ACHN (cell line): Measurements from ENCODE around the gene AFG1L.
A peak's percentile ranks its signal among the peaks of the same experiment; 100 is the strongest.
"Not testable (repeated sequence)": the region's sequence is repeated elsewhere in the genome, so short reads cannot be mapped to it uniquely, and the experiment has no call there.

ENCODE experiments used
- DNase-seq: peaks from one replicate; pipeline ENCODE4 v3.0.0-alpha.2; 2015
- in situ Hi-C: cut with HindIII; loops from 2 replicates; pipeline ENCODE4 v1.10.0; 2017; ENCODE audit warnings: low sequenced_read_pairs, low pct_ligation_motif_present, low pct_unique_long_range_greater_than_20kb

The AFG1L gene

GRCh38 chr6:108294727-108295625, at the start of gene AFG1L:
Gene AFG1L, plus strand, starts transcription at chr6:108295054. Its CDS starts 26 bp downstream, at chr6:108295080.
- DNase-seq, result peak; percentile 85
- in situ Hi-C loops, result no loop called here

- in situ Hi-C loops, DNase-seq: not testable (repeated sequence)
These were observed 49.8 kb upstream of the AFG1L start for GRCh38 chr6:108245095-108245494.

GRCh38 chr6:108247965-108248536, 46.8 kb upstream of the AFG1L start:
- in situ Hi-C loops, result no loop called here

GRCh38 chr6:108250240-108250866, 44.5 kb upstream of the AFG1L start:
- in situ Hi-C loops, result no loop called here
- DNase-seq, result peak; percentile 41

More at GRCh38 chr6:108247965-108248536, 46.8 kb upstream of the AFG1L start:
- DNase-seq, result no peak

- in situ Hi-C loops, result no loop called here
- DNase-seq, result no peak
These were observed 43.6 kb upstream of the AFG1L start for GRCh38 chr6:108251252-108251651.

- in situ Hi-C loops, result no loop called here
- DNase-seq, result no peak
These were observed 42.8 kb upstream of the AFG1L start for GRCh38 chr6:108252055-108252454.

GRCh38 chr6:108253241-108253640, 41.6 kb upstream of the AFG1L start:
- DNase-seq, result no peak
- in situ Hi-C loops, result no loop called here

- in situ Hi-C loops, result no loop called here
- no peak for DNase-seq
These were observed 40.1 kb upstream of the AFG1L start for GRCh38 chr6:108254433-108255410.

- in situ Hi-C loops, result no loop called here
- DNase-seq, result peak; percentile 28
These were observed 34.6 kb upstream of the AFG1L start for GRCh38 chr6:108260126-108260808.

GRCh38 chr6:108260809-108261569, 33.9 kb upstream of the AFG1L start, which contains the start of gene SNX3:
Gene SNX3, minus strand, starts transcription at chr6:108261040. Its CDS starts 119 bp downstream, at chr6:108260921.
- peak; percentile 93 for DNase-seq
- in situ Hi-C loops, result no loop called here

GRCh38 chr6:108263371-108263770, 31.5 kb upstream of the AFG1L start:
- in situ Hi-C loops, result no loop called here
- DNase-seq, result no peak

- in situ Hi-C loops, result no loop called here
- no peak for DNase-seq
These were observed 26.0 kb upstream of the AFG1L start for GRCh38 chr6:108268845-108269244.

- DNase-seq, in situ Hi-C loops: not testable (repeated sequence)
These were observed 24.9 kb upstream of the AFG1L start for GRCh38 chr6:108269955-108270354.

GRCh38 chr6:108274546-108274945, 20.3 kb upstream of the AFG1L start:
- in situ Hi-C loops, result no loop called here
- no peak for DNase-seq

GRCh38 chr6:108275976-108276375, 18.9 kb upstream of the AFG1L start:
- in situ Hi-C loops, result no loop called here
- no peak for DNase-seq

GRCh38 chr6:108277295-108277694, 17.6 kb upstream of the AFG1L start:
- in situ Hi-C loops, result no loop called here

GRCh38 chr6:108277831-108278230, 17.0 kb upstream of the AFG1L start:
- no peak for DNase-seq
- in situ Hi-C loops, result no loop called here

More at GRCh38 chr6:108277295-108277694, 17.6 kb upstream of the AFG1L start:
- no peak for DNase-seq
